Activated T-cell treated with anti-CD3 and anti-CD28 coated beads, Interleukin-2, amount 50 U/mL, for 24 hours (primary cell): Measurements from ENCODE around the gene DIAPH3.

Source experiments
- DNase-seq: peaks from one replicate; pipeline ENCODE4 v3.0.0-alpha.2; 2020
- H3K27ac Mint-ChIP-seq: 2 replicates; pipeline ENCODE4 v1.8.0; 2020; ENCODE audit warnings: mild to moderate bottlenecking, mixed read lengths
- H3K27me3 Mint-ChIP-seq: 2 replicates; pipeline ENCODE4 v1.8.0; 2020; ENCODE audit warnings: mixed read lengths
- H3K36me3 Mint-ChIP-seq: 2 replicates; pipeline ENCODE4 v1.8.0; 2020; ENCODE audit warnings: low read depth, mixed read lengths
- H3K4me1 Mint-ChIP-seq: 2 replicates; pipeline ENCODE4 v1.8.0; 2020; ENCODE audit warnings: low read depth, mixed read lengths
- H3K4me3 Mint-ChIP-seq: 2 replicates; pipeline ENCODE4 v1.8.0; 2020; ENCODE audit warnings: mild to moderate bottlenecking, moderate library complexity, mixed read lengths
- H3K9me3 Mint-ChIP-seq: 2 replicates; pipeline ENCODE4 v1.8.0; 2020; ENCODE audit warnings: mixed read lengths

DIAPH3 gene

DNA sequence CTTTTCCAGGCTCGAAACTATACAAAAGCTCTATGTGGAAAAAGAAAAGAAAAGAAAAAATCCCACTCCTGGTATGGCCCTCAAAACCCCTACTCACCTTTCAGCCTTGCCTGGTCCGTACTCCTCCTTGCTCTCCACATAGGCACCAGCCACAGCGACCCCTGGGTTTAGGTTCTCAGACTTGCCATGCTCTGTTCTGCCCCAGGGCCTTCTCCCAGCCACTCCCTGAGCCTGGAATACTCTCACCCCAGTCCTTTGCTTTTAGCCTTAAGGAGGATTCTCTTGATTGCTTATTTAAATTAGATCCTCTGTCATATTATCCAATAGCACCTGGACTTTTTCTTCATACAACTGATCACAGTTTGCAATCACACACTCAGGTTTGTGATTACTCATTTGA lies 522.5 kb downstream of the DIAPH3 start:
- Mint-ChIP-seq H3K4me1 (no peaks in the 10 kb centered on the region), H3K27ac (no peak overlapping the region), H3K4me3 (no peak overlapping the region), H3K9me3 (no peaks in the 10 kb centered on the region), H3K27me3 (peaks cover 4% of the 10 kb centered on the region), H3K36me3 (no peaks in the 10 kb centered on the region)
- no peak for DNase-seq

DNA sequence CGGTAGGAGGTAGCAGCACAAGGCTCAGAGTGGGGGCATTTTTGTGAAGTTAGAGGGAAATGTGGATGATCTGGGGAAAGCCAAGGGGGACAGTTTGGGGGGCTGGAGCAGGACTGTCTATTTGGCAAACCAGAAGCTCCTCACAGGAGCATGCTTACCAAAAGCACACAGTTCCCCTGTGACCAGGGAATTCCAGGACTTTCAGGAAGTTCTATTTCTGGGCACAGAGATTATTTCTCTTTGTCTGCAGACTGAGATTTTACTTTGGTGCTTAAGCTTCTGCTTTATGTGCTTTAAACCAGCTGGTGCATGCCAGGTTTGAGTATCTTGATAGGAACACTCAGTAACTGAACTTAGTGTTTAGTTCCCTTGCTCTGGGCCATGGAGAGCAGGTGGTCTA lies 525.3 kb downstream of the DIAPH3 start:
- peaks cover 4% of the 10 kb centered on the region for H3K27me3 Mint-ChIP-seq
- H3K36me3 Mint-ChIP-seq: no peaks in the 10 kb centered on the region
- H3K9me3 Mint-ChIP-seq: no peaks in the 10 kb centered on the region
- H3K4me3 Mint-ChIP-seq: no peak overlapping the region
- H3K4me1 Mint-ChIP-seq: no peaks in the 10 kb centered on the region
- H3K27ac Mint-ChIP-seq: no peak overlapping the region
- DNase-seq: no peak

DNA sequence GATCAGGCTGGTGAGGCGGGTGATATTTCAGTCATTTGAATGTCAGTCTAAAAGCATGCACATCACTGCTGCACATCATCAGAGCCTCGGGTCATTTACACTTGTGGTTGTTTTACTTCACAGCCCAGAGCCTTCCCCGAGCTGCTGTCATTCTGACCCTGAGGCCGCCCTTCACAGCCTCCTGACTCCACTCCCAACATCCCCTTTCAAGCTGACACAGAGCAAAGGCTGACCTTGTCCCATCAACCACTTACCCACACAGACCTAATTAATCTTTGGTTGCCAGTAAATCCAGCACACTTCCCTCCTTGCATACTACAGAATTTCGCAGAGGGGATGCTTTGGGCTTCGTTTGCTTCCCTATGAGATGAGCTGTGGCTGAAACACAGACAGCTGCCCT lies 528.1 kb downstream of the DIAPH3 start:
- peaks cover 4% of the 10 kb centered on the region for H3K27me3 Mint-ChIP-seq
- H3K36me3 Mint-ChIP-seq: no peaks in the 10 kb centered on the region
- H3K4me1 Mint-ChIP-seq: no peaks in the 10 kb centered on the region
- H3K4me3 Mint-ChIP-seq: no peak overlapping the region
- no peaks in the 10 kb centered on the region for H3K9me3 Mint-ChIP-seq
- H3K27ac Mint-ChIP-seq: no peak overlapping the region
- DNase-seq: no peak

GRCh38 chr13:59633290-59633689 lies 530.4 kb downstream of the DIAPH3 start:
- no peaks in the 10 kb centered on the region for H3K4me1 Mint-ChIP-seq
- DNase-seq: no peak
- H3K27ac Mint-ChIP-seq: no peak overlapping the region
- H3K36me3 Mint-ChIP-seq: no peaks in the 10 kb centered on the region
- no peaks in the 10 kb centered on the region for H3K9me3 Mint-ChIP-seq
- peaks cover 4% of the 10 kb centered on the region for H3K27me3 Mint-ChIP-seq
- H3K4me3 Mint-ChIP-seq: no peak overlapping the region

- no peak for DNase-seq
- no peak overlapping the region for H3K27ac Mint-ChIP-seq
- H3K27me3 Mint-ChIP-seq: no peaks in the 10 kb centered on the region
- H3K4me1 Mint-ChIP-seq: no peaks in the 10 kb centered on the region
- H3K4me3 Mint-ChIP-seq: no peak overlapping the region
- no peaks in the 10 kb centered on the region for H3K9me3 Mint-ChIP-seq
- H3K36me3 Mint-ChIP-seq: no peaks in the 10 kb centered on the region
These were observed 532.5 kb downstream of the DIAPH3 start for GRCh38 chr13:59631271-59631670.

DNA sequence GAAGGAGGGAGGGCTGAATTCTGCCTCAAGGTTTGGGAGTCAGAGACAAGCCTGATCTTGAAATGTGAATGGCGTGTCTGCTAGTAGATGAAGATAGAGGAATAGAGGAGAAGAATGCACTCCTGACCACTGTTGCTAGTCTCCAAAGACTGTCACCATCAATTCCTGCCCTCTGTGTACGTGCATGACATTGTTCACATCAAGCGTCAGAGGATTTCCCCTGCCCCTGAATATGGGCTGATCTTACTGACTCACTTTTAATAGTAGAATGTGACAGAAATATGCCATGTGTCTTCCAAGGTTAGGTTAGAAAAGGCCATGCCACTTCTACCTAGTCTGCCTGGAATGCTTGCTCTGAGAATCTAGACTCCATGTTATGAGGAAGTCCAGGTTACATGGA lies 538.6 kb downstream of the DIAPH3 start:
- H3K27ac Mint-ChIP-seq: no peak overlapping the region
- no peaks in the 10 kb centered on the region for H3K36me3 Mint-ChIP-seq
- H3K4me1 Mint-ChIP-seq: no peaks in the 10 kb centered on the region
- no peak overlapping the region for H3K4me3 Mint-ChIP-seq
- H3K27me3 Mint-ChIP-seq: peaks cover 3% of the 10 kb centered on the region
- DNase-seq: no peak
- H3K9me3 Mint-ChIP-seq: no peaks in the 10 kb centered on the region

GRCh38 chr13:59623206-59623915 lies 540.4 kb downstream of the DIAPH3 start:
- peaks cover 9% of the 10 kb centered on the region for H3K9me3 Mint-ChIP-seq
- no peak overlapping the region for H3K27ac Mint-ChIP-seq
- no peaks in the 10 kb centered on the region for H3K36me3 Mint-ChIP-seq
- no peak overlapping the region for H3K4me3 Mint-ChIP-seq
- no peaks in the 10 kb centered on the region for H3K4me1 Mint-ChIP-seq
- no peak for DNase-seq
- peaks cover 3% of the 10 kb centered on the region for H3K27me3 Mint-ChIP-seq

DNA sequence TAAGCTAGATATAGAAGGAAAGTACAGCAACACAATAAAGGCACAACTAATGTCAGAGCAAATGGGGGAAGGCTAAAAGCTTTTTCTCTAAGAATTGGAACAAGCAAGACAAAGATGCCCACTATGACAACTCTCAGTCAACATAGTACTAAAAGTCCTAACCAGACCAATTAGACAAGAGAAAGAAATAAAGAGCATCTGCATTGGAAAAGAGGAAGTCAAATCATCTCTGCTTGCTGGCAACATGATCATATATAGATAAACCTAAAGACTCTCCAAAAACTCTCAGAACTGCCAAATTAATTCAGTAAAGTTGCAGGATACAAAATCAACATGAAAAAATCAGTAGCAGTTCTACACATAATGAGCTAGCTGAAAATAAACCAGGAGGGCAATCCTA lies 542.0 kb downstream of the DIAPH3 start:
- Mint-ChIP-seq H3K36me3 (no peaks in the 10 kb centered on the region), H3K4me3 (no peak overlapping the region), H3K4me1 (no peaks in the 10 kb centered on the region), H3K27me3 (peaks cover 8% of the 10 kb centered on the region), H3K9me3 (peaks cover 18% of the 10 kb centered on the region), H3K27ac (no peak overlapping the region)
- no peak for DNase-seq
